HG03103 (cell line): ENCODE measurements around the gene CMTM8.
A peak's percentile ranks its signal among the peaks of the same experiment; 100 is the strongest.
"Not testable (repeated sequence)": the region's sequence is repeated elsewhere in the genome, so short reads cannot be mapped to it uniquely, and the experiment has no call there.

ENCODE experiments used
- ATAC-seq: cut with Tn5 transposase; IDR thresholded peaks from one replicate; pipeline ENCODE4 v1.9.1; 2021; ENCODE audit warnings: low read depth; ENCODE audit not compliant: unreplicated experiment

Gene CMTM8, protein sequence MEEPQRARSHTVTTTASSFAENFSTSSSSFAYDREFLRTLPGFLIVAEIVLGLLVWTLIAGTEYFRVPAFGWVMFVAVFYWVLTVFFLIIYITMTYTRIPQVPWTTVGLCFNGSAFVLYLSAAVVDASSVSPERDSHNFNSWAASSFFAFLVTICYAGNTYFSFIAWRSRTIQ

DNA sequence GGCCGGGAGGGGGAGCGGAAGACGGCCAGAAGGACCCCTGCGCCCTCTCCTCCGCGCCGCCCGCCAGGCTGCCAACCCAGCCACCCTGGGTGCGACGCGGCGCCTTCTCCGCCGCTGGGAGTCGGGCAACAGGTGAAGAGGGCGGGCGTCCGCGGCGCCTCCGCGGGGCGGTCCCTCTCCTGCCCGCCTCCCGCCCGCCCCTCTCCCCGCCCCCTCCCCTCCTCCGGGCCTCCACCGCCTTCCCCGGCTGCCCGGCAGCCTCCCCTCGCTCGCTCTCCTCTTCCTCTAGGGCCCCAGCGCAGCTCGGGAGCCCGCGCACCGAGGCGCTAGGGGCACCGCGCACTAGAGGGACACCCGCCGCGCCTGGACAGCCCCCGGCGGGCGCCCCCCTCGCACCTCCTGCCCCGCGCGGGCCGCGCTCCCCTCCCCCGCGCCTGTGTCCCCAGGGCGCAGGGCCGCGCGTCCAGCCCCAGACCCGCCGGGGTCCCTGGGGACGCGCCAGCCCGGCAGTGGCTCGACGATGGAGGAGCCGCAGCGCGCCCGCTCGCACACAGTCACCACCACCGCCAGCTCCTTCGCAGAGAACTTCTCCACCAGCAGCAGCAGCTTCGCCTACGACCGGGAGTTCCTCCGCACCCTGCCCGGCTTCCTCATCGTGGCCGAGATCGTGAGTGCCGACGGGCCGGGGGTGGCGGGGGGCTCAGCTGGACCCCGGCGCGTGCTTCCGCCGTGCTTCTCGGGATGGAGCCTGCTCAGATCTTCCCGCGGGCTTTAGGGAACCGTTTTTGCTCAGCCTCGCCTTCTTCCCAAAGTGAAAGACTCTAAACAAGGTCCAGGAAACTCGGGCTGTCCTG, at the start of gene CMTM8:
TSS of gene CMTM8 (plus strand) at position 228 of the 854 bp plus-strand sequence. CDS start at position 521, 293 bp downstream.
- peak; percentile 50 for ATAC-seq

DNA sequence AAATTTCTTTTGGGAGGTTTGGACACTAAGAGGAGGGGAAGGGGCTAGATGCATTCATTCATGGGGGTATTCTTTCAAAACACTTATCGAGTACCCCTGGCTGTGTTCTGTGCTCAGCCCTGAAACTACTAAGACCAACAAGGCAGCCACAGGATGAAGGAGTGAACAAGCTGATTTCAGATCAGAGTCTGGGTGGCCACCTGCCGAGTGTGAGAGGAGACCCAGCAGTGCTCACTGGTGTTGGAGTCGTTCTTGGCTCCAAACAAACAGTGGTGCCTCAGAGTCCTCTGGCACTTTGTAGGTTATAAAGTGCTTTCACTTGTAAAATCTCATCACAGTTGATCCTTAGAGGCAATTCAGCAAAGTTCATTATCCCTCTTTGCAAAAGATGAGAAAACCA, 48.8 kb upstream of the CMTM8 start:
- no peak for ATAC-seq

DNA sequence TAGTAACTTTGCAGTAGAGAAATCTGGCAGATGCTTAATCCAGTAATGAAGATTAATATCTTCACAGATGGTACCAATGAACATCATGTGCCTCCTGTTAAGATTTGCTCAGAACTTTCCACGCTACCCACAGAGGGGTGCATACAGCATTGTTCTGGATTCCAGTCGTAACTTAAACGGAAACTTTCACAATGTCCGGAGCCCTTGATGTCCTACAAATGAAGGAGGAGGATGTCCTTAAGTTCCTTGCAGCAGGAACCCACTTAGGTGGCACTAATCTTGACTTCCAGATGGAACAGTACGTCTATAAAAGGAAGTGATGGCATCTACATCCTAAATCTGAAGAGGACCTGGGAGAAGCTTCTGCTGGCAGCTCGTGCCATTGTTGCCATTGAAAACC, 47.9 kb upstream of the CMTM8 start:
- ATAC-seq: not testable (repeated sequence)

DNA sequence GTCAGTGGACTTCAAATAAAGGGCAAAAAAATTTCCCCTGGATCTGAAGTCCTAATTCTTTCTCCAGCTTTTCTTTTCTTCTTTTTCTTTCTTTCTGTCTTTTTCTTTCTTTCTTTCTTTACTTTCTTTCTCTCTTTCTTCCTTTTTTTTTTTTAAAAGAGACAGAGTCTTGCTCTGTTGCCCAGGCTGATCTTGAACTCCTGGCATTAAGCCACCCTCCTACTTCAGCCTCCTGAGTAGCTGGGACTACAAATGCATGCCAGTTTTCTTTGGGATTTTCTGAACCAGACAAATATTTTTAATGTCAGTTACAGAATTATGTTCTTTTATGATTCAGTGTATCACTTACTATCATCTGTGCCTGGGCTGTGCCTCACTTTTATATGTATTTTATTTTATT, 45.4 kb upstream of the CMTM8 start:
- ATAC-seq: no peak

DNA sequence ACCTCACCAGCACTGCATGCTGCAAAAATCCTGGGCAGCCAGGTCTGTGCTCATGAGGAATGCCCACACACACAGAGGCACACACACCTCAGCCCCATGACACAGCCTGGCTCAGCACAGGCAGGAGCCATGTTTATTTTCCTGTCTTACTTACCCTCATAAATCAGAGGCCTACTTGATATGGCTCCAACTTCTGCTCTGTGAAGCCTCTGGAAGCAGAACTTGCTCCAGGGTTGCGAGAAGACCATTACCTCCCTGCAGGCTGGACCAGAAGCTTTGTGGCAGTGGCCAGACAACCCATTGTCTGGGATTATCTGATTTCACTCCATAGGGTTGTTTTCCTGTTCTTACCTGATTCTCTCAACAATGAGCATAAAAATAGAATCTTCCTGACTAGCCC, 43.8 kb upstream of the CMTM8 start:
- no peak for ATAC-seq

DNA sequence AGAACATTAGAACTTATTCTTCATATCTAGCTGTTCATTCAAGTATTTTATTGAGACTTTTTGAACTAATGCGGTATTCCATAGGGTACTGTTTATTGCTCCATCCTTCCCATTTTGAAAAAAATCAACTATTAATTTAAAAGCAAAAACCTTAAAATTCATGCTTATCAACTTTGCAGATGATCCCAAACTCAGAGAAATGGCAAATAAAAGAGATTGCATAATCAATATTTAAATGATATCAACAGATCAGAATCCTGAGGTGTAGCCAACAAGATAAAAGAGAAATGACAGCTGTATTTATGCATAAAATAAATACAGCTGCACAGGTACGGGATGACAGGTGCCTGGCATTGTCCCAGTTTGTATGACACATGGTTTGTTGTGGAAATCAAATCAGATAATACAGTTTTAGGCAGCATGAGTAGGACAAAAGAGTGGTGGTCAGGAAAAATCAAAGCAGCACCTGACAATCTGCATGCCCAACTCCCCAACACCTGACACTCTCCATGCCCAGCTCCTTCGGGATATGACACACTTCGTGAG, 42.4 kb upstream of the CMTM8 start:
- ATAC-seq: no peak

DNA sequence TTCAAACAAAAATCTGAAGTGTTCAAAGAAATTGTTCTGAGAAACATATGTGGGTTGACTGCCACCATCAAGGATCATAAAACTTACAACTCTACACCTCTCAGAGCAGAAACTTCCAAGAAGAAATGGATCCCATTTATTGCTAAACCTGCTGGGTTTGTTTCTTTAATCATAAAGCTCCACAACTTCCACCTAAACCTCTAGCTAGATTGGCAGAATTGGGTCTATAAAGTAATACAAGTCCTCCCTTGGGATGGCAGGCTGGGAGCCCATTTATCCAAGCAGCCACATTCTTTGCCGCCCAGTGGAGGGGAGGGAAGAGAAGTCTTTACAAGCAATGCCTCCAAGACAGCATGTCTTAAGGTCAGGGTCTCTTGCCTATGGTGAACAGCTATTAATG, 40.5 kb upstream of the CMTM8 start:
- ATAC-seq: no peak

DNA sequence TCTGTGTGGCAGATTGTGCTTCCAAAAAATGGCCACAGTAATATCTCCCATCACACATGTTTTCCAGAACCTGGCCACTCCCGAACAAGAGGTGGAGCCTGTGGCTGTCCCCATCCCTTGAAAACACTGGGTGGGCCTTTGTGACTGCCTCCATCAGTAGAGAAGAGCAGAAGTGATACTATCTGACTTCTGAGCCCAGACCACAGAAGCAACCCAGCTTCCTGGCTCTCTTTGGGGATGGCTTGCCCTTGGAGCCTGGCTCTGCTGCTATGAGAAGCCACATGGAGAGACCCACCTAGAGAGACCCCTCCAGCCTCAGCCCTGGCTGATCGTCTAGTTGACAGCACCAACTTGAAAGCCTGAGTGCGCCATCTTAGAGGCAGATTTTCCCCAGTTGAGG, 39.8 kb upstream of the CMTM8 start:
- no peak for ATAC-seq

DNA sequence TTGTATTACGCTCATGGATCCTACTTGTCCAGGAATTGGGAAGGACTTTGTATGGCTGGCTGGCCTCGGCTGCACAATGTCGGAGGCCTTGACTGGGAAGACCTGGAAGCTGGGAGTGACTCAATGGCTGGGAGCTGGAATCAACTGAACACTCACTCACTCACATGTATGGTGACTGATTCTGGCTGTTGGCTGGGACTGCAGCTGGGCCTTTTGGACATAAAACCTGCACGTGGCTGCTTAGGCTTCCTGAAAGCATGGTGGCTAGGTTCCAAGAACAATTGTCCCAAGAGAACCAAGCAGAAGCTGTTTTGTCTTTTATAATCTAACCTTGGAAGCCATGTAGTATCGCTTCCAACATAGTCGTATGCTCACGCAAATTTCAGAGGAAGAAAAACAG, 38.0 kb upstream of the CMTM8 start:
- no peak for ATAC-seq

DNA sequence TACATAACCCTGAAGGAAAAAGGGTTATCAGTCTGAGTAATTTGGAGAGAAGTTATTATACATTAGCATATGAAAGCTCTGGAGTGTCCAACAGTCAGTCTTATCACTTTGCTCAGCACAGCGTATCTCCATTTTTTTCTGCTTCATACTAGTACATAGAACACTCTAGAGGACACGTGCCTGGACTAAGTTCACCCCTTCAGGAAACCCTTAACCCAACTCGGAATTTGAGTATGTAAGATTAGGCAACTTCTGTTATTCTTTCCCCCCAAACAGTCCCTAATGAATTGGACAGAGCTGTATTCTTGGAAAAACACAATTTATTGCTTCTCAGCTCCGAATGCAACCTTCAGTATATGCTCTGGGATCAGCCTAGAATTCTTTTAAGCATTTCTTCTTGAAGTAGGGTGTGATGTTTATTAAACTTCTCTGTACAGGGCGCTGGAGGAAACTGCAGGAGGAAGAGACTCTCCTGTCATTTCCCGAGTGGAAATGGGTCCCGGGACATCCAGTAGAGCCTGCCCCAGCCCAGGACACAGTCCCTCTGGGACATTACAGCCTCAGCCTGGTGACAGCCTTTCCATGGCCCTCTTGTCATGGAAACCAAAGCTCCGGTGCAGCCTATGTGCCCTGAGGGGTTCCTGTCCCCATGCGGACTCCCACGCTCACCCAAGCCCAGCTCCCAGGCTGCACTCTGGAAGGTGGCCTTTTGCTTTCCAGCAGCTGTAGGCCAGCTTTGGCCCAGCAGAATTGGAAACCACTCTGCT, 37.3 kb upstream of the CMTM8 start:
- no peak for ATAC-seq

DNA sequence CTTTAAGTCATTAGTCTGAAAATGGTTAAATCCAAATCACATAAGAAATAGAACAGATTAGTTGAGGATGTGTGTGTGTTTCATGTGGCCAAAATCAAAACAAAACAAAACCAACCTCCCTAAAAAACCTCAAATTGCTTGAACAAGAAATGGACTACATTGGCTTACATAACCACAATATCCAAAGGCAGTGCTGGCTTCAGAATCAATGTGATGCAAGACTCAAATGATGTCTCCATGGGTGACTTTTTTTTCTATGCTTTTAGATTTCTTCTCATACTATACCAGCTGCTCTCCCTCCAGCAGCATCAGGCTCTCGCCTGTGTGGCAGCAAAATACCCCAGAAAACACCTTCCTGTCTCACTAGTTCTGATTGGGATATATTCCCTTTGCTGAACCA, 36.0 kb upstream of the CMTM8 start:
- ATAC-seq: no peak

DNA sequence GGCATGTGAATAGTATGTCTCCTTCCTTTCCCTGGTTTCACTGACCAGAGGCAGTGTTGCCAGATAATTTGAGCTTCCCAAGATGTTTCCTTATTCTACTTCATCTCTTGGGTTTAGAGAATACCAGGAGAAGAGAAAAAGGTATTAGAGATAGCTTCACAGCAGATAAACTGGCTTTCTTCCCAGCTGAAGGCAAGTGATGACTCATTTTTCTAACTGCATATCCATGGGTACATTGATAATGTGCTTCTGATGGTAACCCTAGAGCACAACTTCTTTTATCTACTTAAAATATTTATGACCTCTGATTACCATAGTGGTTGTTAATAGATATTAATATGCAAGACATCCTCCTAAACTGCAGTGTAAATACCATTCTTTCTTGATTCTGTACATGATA, 34.6 kb upstream of the CMTM8 start:
- no peak for ATAC-seq

DNA sequence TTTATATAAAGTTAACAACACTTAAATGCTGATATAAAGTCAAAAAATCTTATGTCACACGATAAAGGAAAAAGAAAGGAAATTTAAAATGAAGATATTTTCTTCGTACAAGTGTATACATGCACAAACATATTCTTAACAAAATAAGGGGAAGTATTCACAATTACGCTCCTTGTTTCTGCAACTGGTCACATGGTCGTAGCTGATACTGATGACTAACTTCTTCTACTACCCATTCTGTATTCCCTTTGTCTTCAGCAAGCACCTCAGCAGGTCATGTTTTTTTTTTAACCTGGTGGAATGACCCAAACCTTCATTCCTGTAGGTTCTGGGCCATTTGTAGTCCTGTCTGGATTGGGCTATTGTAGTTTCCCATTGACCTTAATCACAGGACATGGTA, 30.0 kb upstream of the CMTM8 start:
- no peak for ATAC-seq

DNA sequence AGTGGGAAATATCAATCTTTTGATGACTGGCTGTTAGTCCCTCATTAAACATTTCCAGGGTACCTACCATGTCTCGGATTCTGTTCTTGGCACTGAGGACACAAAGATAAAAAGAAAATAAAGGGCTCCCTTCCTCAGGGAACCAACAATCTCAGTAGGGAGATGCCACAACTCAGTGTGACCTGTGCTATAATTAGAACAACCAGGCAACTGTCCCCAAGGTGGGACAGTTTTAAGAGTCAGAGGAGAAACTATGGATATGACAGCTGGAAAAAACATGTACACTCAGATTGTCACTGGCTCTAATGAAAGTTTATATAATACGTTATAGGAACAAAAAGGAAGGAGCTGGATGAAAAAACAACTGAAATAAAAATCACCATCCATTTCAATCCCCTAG, 23.3 kb upstream of the CMTM8 start:
- no peak for ATAC-seq

DNA sequence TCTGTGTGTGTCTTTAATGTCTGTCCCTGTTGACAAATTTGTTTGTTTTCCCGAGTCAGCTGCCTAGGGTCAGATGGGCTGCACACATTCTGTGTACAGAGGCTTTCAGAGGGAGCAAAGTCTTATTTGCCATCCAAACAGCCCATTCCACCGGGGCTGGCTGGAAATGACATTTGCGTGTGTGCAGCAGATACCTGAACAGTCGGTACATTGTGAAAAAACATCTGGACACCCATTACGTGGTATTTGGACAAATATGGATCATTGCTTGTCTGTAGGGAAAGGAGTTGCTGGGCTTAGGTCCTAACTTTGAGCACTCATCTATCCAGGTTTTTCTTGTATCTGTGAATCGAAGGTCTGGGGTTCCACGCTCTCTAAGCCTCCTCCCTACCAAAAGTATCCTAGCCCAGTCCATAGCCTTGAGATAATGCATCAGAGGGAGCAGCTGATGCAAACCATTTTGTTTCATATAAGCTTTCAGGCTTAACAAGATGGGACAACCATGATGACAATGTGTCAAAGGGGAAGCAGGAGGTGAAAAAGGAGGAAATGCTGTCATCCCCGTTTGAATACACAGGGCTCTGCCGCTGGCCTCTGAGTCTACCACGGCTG, 22.2 kb upstream of the CMTM8 start:
- ATAC-seq: no peak

DNA sequence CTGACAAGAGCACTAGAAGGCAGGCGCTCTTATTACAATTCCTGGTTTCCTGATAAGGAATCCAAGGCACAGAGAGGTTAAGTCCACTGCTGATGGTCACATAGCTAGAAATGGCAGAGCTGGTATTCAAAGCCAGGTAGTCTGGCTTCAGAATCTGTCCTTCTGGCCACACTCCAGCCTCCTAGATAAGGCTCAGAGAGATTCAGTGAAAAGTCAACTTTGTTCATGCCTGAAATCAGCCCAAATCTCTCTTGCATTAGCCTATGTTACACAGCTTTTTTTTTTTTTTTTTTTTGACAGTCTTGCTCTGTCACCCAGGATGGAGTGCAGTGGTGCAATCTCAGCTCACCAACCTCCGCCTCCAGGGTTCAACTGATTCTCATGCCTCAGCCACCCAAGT, 21.1 kb upstream of the CMTM8 start:
- ATAC-seq: no peak

DNA sequence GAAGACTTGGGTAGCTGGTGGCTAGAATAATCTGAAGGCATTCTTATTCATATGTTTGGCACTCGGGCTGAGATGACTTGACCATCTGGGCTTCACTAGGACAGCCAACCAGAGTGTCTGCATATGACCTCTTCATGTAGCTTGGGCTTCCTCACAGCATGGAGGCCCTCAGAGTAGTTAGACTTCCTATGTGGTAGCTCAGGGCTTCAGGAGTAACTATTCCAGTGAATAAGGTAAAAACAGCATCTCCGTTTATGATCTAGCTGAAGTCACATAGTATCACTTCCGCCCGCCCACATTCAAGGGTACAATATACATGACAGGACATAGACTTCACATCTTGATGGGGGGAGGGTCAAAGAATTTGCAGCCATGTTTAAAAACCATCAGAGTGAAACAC, 18.9 kb upstream of the CMTM8 start:
- ATAC-seq: no peak

DNA sequence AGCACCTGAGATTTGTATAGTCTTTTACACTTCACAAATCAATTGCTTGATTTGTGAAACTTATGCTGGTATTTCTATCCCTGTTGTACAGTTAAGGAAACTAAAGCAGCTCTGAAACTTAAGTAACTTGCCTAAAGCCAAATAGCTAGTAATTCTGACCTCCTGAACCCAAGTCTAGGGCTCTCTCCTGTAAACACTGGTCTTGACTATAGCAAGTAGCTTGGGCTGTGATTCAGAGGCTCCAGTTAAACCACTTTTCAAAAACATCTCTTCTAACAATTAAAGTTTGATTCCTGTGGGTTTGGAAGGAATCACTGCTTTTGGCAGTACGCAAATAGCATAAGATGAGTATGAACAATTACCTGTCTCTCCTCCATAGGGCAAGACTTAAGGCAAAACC, 18.5 kb upstream of the CMTM8 start:
- no peak for ATAC-seq

DNA sequence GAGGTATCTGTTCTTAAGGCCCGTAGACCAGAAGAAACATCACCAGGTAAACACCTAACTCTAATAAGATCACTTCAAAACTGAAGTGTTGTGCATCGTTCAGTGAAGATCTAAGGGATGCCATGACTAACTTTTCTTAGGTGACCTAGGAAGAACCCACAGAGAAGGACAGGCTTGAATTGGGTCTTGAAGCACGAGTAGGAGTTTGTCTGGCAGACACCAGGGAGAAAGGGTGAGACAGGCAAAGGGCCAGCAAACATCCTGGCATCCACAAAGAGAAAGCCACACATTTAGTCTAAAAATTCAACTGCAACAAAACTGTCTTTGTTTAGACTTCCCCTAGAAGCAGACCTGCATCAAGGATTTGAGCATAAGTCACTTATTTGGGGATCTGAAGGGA, 15.5 kb upstream of the CMTM8 start:
- no peak for ATAC-seq

DNA sequence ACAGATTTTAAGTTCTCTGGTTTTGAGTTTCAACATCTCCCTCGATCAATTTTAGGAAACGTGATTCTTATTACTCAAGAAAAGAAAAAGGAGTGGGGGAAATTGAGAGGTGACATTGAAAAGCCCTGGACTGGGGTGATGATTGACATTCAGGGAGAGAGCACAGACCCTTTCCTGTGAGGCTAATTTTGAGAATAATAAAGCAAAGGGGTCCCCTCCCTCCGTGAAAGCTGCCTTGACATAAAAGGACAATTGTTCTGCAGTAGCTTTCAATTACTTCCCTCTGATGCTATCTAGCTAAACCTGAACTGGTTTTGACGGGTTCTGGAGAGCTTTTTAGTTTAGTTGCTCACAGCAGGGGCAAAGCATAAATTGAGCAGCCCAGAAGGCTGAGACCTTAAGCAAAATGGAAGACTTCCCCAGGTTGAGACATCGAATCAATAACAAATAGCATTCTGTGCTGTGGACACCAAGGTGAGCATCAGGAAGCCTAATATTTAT, 14.4 kb upstream of the CMTM8 start:
- ATAC-seq: no peak
